Gastrocnemius medialis (tissue), 4 donors: Measurements from ENCODE around the gene MYH8.

Source experiments
- POLR2A ChIP-seq, 2 donors: fragments of 450-650 bp; IDR thresholded peaks; one replicate each; pipeline ENCODE4 v1.6.1; 2017; ENCODE audit warnings: antibody characterized with exemption in 2 of 2, mild to moderate bottlenecking in 2 of 2, moderate library complexity in 2 of 2
- TF ChIP-seq, protein P1 (sequence below), 5 experiments: fragments of 450-650 bp in 3 of 5; fragments of 200-600 bp in 2 of 5; sonication (generic) in 2 of 5; IDR thresholded peaks in 4 of 5; conservative IDR thresholded peaks in 1 of 5; 1 replicate in 4 of 5; 2 replicates in 1 of 5; pipeline ENCODE4 v1.5.1; 2016 to 2019; ENCODE audit warnings: antibody characterized with exemption in 5 of 5, mild to moderate bottlenecking in 3 of 5, moderate library complexity in 3 of 5

- TF ChIP-seq, protein P1, sequence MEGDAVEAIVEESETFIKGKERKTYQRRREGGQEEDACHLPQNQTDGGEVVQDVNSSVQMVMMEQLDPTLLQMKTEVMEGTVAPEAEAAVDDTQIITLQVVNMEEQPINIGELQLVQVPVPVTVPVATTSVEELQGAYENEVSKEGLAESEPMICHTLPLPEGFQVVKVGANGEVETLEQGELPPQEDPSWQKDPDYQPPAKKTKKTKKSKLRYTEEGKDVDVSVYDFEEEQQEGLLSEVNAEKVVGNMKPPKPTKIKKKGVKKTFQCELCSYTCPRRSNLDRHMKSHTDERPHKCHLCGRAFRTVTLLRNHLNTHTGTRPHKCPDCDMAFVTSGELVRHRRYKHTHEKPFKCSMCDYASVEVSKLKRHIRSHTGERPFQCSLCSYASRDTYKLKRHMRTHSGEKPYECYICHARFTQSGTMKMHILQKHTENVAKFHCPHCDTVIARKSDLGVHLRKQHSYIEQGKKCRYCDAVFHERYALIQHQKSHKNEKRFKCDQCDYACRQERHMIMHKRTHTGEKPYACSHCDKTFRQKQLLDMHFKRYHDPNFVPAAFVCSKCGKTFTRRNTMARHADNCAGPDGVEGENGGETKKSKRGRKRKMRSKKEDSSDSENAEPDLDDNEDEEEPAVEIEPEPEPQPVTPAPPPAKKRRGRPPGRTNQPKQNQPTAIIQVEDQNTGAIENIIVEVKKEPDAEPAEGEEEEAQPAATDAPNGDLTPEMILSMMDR (IDR thresholded peaks at IDR 0.05 in 4 of 5, conservative IDR thresholded peaks at IDR 0.05 in 1 of 5) = no peak
- TF ChIP-seq POLR2A (IDR thresholded peaks at IDR 0.05) = no peak
Measured at GRCh38 chr17:10417431-10417830, 4.3 kb downstream of the MYH8 start.
